Ascending aorta (tissue), 2 donors: ENCODE data around the gene MKNK1. TPM values are rescaled to one million over a fixed set of nuclear protein-coding genes. Genes with fewer than 3 reads are reported as not detected.
A peak's percentile ranks its signal among the peaks of the same experiment; 100 is the strongest.

ENCODE experiments used
- DNase-seq, 2 donors: peaks; one replicate each; pipeline ENCODE4 v3.0.0-alpha.2; 2019; ENCODE audit warnings: low spot score in 2 of 2
- H3K27ac ChIP-seq, 2 donors: fragments of 200-600 bp; sonication (generic); one replicate each; pipeline ENCODE4 v1.5.1; 2016 to 2017; ENCODE audit warnings: mild to moderate bottlenecking in 1 of 2
- H3K27me3 ChIP-seq: fragments of 200-600 bp; sonication (generic); one replicate; pipeline ENCODE4 v1.5.1; 2017
- H3K36me3 ChIP-seq, 2 donors: fragments of 200-600 bp; sonication (generic); one replicate each; pipeline ENCODE4 v1.5.1; 2016
- H3K4me1 ChIP-seq, 2 donors: fragments of 200-600 bp; sonication (generic); one replicate each; pipeline ENCODE4 v1.5.1; 2016 to 2017; ENCODE audit warnings: mild to moderate bottlenecking in 1 of 2
- H3K4me3 ChIP-seq, 2 donors: fragments of 200-600 bp; sonication (generic); one replicate each; pipeline ENCODE4 v1.5.1; 2016 to 2017; ENCODE audit warnings: mild to moderate bottlenecking in 1 of 2
- H3K9me3 ChIP-seq, 2 donors: fragments of 200-600 bp; sonication (generic); one replicate each; pipeline ENCODE4 v1.5.1; 2016
- intact Hi-C: fragments of 100-400 bp; cut with DNase I; formaldehyde crosslinking; loops from one replicate; pipeline ENCODE4 v1.15.1; 2023
- total RNA-seq: library from RNA; depleted of rRNA; stranded (reverse); fragments of >200 nt; gene quantifications from one replicate; pipeline ENCODE4 v1.1.0, GENCODE V29; 2016
- TF ChIP-seq, protein P1 (sequence below), 3 experiments: fragments of 200-600 bp in 2 of 3; fragments of 450-650 bp in 1 of 3; sonication (generic) in 2 of 3; IDR thresholded peaks; one replicate each; pipeline ENCODE4 v1.5.1; 2016 to 2019; ENCODE audit warnings: antibody characterized with exemption in 3 of 3, mild to moderate bottlenecking in 1 of 3, moderate library complexity in 1 of 3

The MKNK1 gene
- total RNA-seq, 1 donor from 2014 or later, result 47.8 TPM

DNA sequence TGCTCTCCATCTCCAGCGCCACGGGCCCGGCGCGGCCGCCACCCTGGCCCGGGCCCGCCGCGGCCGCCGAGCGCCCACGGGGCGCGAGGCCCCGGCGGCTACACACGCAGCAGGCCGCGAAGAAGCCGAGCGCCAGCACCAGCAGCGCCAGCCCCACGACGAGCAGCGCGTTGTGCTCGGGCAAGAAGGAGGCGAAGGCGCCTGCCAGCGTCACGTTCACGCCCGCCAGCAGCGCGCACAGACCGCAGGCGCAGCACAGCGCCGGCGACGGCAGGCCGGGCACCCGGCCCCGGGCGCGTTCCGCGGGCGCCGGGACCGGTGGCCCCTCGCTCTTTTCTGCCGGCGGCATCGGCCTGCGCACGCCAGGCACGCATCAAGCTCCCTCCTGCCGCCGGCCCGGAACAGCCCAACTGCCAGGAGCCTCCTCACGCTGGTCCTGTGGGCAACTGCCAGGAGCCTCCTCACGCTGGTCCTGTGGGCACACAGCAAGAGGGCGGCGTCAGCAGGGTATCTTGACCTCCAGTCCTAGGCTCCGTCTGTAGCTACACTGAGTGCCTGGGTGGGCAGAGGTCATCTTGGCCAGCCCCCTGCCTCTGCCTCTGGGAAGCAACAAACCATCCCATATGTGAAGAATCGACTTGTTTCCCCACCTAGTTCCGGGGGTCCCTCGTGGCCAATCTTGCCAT is 70.7 kb downstream of the MKNK1 start:
- peak overlapping the region; percentile 43 to 89 for H3K27ac ChIP-seq
- intact Hi-C loops, result loop anchor here (2.0 kb wide), 1 partner anchor 185 kb away; the partner anchor contains the start of gene EFCAB14

DNA sequence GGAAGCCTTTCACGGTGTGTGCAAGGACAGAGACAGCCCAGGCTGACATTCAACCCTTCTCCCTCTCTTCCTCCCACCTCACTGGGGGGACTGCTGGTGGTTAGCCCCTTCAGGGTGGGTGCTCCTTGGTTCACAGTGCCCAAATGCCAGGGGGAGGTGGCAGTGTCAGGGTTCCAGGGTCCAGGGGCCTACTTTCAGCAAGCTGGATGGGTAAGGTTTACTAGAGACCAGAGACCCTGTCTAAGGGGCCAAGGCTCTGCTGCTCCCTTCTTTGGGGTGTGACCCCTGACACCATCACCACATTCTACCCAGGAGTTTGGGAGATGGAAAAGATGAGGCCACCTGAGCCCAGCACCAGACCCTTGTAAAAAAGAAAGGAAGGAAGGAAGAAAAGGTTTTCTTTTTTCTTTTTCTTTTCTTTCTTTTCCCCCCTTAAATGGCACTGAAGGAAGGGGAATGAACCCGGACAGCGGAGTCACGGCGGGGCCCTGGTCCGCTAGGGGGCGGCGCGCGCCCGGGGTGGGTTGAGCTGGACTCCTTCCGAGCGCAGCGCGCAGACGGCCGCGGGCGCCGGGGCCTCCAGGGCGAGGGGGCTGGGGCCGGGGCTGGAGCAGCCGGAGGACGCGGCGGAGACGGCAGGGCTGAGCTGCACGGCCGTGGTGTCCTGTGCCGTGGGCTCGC is 71.4 kb downstream of the MKNK1 start:
- peak overlapping the region; percentile 53 to 76 for H3K4me3 ChIP-seq
- intact Hi-C loops, result loop anchor here (2.0 kb wide), 1 partner anchor 186 kb away; the partner anchor contains the start of gene EFCAB14
- H3K4me1 ChIP-seq, result peaks cover 0 to 4% of the 10 kb centered on the region in 2 donors
- TF ChIP-seq, protein P1, sequence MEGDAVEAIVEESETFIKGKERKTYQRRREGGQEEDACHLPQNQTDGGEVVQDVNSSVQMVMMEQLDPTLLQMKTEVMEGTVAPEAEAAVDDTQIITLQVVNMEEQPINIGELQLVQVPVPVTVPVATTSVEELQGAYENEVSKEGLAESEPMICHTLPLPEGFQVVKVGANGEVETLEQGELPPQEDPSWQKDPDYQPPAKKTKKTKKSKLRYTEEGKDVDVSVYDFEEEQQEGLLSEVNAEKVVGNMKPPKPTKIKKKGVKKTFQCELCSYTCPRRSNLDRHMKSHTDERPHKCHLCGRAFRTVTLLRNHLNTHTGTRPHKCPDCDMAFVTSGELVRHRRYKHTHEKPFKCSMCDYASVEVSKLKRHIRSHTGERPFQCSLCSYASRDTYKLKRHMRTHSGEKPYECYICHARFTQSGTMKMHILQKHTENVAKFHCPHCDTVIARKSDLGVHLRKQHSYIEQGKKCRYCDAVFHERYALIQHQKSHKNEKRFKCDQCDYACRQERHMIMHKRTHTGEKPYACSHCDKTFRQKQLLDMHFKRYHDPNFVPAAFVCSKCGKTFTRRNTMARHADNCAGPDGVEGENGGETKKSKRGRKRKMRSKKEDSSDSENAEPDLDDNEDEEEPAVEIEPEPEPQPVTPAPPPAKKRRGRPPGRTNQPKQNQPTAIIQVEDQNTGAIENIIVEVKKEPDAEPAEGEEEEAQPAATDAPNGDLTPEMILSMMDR (IDR thresholded peaks at IDR 0.05), result peak; percentile 54 to 82 (median 61)
- no peaks in the 10 kb centered on the region for H3K9me3 ChIP-seq
- H3K36me3 ChIP-seq, result no peaks in the 10 kb centered on the region
- H3K27me3 ChIP-seq, result no peaks in the 10 kb centered on the region
- DNase-seq, result peak in 1 of 2 donors; percentile 80
- H3K27ac ChIP-seq, result peak overlapping the region in 1 of 2 donors; percentile 89

More for the DNA sequence above, 70.7 kb downstream of the MKNK1 start:
- H3K9me3 ChIP-seq, result no peaks in the 10 kb centered on the region
- H3K4me3 ChIP-seq, result peak overlapping the region; percentile 53 to 76
- H3K36me3 ChIP-seq, result no peaks in the 10 kb centered on the region
- TF ChIP-seq, protein P1 (IDR thresholded peaks at IDR 0.05), result no peak
- H3K27me3 ChIP-seq, result no peaks in the 10 kb centered on the region
- H3K4me1 ChIP-seq, result peaks cover 0 to 4% of the 10 kb centered on the region in 2 donors
- DNase-seq, result no peak

GRCh38 chr1:46532095-46532494 is 72.0 kb downstream of the MKNK1 start:
- no peaks in the 10 kb centered on the region for H3K27me3 ChIP-seq
- no peak for DNase-seq
- peaks cover 0 to 4% of the 10 kb centered on the region in 2 donors for H3K4me1 ChIP-seq
- TF ChIP-seq, protein P1 (IDR thresholded peaks at IDR 0.05), result no peak
- H3K36me3 ChIP-seq, result no peaks in the 10 kb centered on the region
- H3K27ac ChIP-seq, result no peak overlapping the region
- no peaks in the 10 kb centered on the region for H3K9me3 ChIP-seq
- no peak overlapping the region for H3K4me3 ChIP-seq
- intact Hi-C loops, result loop anchor here (2.0 kb wide), 1 partner anchor 187 kb away; the partner anchor contains the start of gene EFCAB14

DNA sequence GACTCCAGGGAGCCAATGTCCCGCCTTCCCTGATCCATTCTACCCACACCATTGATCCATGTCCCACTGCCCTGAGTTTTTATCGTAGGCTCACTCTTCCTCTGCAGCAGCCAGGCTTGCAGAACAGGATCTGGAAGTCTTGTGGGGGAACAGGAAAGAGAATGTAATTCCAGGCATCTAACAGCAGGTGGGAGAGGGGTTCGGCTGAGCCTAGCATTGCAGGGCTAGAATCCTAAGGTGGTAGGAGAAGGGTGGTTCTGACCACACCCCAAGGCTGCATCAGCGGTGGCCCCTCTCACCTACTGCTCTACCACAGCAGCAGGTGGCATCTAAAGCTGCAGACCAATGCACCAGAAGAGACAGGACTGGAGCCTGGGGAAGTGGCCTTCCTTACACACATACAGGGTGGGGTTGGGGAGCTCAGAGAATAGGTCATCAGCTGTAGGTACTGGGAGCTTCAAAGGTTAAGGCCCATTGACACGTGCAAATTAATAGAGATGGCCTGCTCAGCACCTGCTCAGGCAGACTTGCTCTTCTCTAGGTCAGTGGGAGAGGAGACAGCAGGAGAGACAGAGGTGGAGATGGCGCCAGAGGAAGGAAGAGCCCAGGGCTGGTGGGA is 73.2 kb downstream of the MKNK1 start:
- H3K4me1 ChIP-seq, result peaks cover 0 to 4% of the 10 kb centered on the region in 2 donors
- H3K36me3 ChIP-seq, result no peaks in the 10 kb centered on the region
- no peak overlapping the region for H3K27ac ChIP-seq
- intact Hi-C loops, result no loop called here
- H3K4me3 ChIP-seq, result no peak overlapping the region
- TF ChIP-seq, protein P1 (IDR thresholded peaks at IDR 0.05), result no peak
- no peaks in the 10 kb centered on the region for H3K9me3 ChIP-seq
- DNase-seq, result no peak
- H3K27me3 ChIP-seq, result no peaks in the 10 kb centered on the region

DNA sequence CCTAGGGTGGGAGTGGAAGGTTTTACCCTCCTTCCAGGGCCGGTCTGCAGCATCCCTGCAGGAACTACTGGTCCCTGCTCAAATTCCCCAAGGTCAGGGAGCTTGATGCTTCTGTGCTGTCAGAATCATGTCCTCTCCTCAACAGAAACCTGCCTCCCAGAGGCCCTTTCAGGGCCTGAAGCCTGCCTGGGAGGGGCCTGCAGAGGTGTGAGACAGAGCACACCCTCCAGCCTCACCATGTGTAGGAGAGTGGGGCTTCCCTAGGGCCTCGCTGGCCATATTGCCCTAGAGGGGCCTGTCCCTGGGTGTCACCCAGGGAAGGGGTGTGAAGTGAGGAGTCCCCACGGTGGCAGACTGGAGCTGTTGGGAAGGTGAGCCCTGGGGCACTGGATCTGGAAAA is 73.8 kb downstream of the MKNK1 start:
- DNase-seq, result no peak
- Histone ChIP-seq H3K9me3 (no peaks in the 10 kb centered on the region), H3K36me3 (no peaks in the 10 kb centered on the region), H3K4me3 (no peak overlapping the region), H3K4me1 (peaks cover 0 to 4% of the 10 kb centered on the region in 2 donors), H3K27ac (no peak overlapping the region), H3K27me3 (no peaks in the 10 kb centered on the region)
- intact Hi-C loops, result no loop called here
- TF ChIP-seq, protein P1 (IDR thresholded peaks at IDR 0.05), result no peak
